Stimulated activated CD4-positive, alpha-beta T cell treated with anti-CD3 and anti-CD28 coated beads, Interleukin-15, amount 100 ng/mL, for 48 hours (primary cell): ENCODE data around the gene FAM107B.
"Not testable (repeated sequence)": the region's sequence is repeated elsewhere in the genome, so short reads cannot be mapped to it uniquely, and the experiment has no call there.

ENCODE experiments used
- DNase-seq, 2 donors: peaks; one replicate each; pipeline ENCODE4 v3.0.0-alpha.2; 2020; ENCODE audit warnings: low read depth in 2 of 2

Gene FAM107B

GRCh38 chr10:14774797-14775196 is at the start of gene FAM107B:
Gene FAM107B (minus strand): TSS chr10:14774897. CDS start chr10:14774663, 234 bp downstream.
- no peak for DNase-seq

GRCh38 chr10:14823966-14824365 is 49.3 kb upstream of the FAM107B start:
- no peak for DNase-seq

GRCh38 chr10:14822879-14823755 is 48.4 kb upstream of the FAM107B start:
- no peak for DNase-seq

- DNase-seq, result no peak
Observed at GRCh38 chr10:14821635-14822375, 47.1 kb upstream of the FAM107B start.

- no peak for DNase-seq
Observed at GRCh38 chr10:14820775-14821154, 46.1 kb upstream of the FAM107B start.

- no peak for DNase-seq
Observed at GRCh38 chr10:14820010-14820774, 45.5 kb upstream of the FAM107B start.

GRCh38 chr10:14816717-14817116 is 42.0 kb upstream of the FAM107B start:
- DNase-seq, result not testable (repeated sequence)

GRCh38 chr10:14815681-14816080 is 41.0 kb upstream of the FAM107B start:
- no peak for DNase-seq

- no peak for DNase-seq
Observed at GRCh38 chr10:14812271-14812670, 37.6 kb upstream of the FAM107B start.

- no peak for DNase-seq
Observed at GRCh38 chr10:14810969-14811953, 36.6 kb upstream of the FAM107B start.

GRCh38 chr10:14806318-14806717 is 31.6 kb upstream of the FAM107B start:
- no peak for DNase-seq

- no peak for DNase-seq
Observed at GRCh38 chr10:14803827-14804226, 29.1 kb upstream of the FAM107B start.

- DNase-seq, result no peak
Observed at GRCh38 chr10:14801723-14802122, 27.0 kb upstream of the FAM107B start.

- DNase-seq, result no peak
Observed at GRCh38 chr10:14800397-14800796, 25.7 kb upstream of the FAM107B start.

- DNase-seq, result no peak
Observed at GRCh38 chr10:14798636-14799035, 23.9 kb upstream of the FAM107B start.

- no peak for DNase-seq
Observed at GRCh38 chr10:14787938-14788337, 13.2 kb upstream of the FAM107B start.

GRCh38 chr10:14784459-14785055 is 9.9 kb upstream of the FAM107B start:
- DNase-seq, result no peak

- no peak for DNase-seq
Observed at GRCh38 chr10:14782691-14783363, 8.1 kb upstream of the FAM107B start.

GRCh38 chr10:14781763-14782162 is 7.1 kb upstream of the FAM107B start:
- no peak for DNase-seq
